Activated T-helper 2 cell treated with anti-CD3 and anti-CD28 coated beads, Interferon-gamma antibody, Interleukin-2, Interleukin-4, amounts not matched to agents 10 μg/mL and 5 μg/mL and 100 μg/mL, durations not matched to agents 14 hours and 24 hours and 36 hours (primary cell): ENCODE measurements around the gene TXNL4A. TPM values are rescaled to one million over a fixed set of nuclear protein-coding genes. Genes with fewer than 3 reads are reported as not detected.

Experiments
- DNase-seq: peaks from one replicate; pipeline ENCODE4 v3.0.0; 2021; ENCODE audit warnings: low spot score
- H3K27ac Mint-ChIP-seq: one replicate; pipeline ENCODE4 v1.8.0; 2021; ENCODE audit warnings: mixed read lengths
- H3K27me3 Mint-ChIP-seq: one replicate; pipeline ENCODE4 v1.8.0; 2021; ENCODE audit warnings: low read depth, mixed read lengths
- H3K36me3 Mint-ChIP-seq: one replicate; pipeline ENCODE4 v1.8.0; 2021; ENCODE audit warnings: low read depth, mixed read lengths
- H3K4me1 Mint-ChIP-seq: one replicate; pipeline ENCODE4 v1.8.0; 2021; ENCODE audit warnings: low read depth, mixed read lengths
- H3K4me3 Mint-ChIP-seq: one replicate; pipeline ENCODE4 v1.8.0; 2021; ENCODE audit warnings: low read depth, mild to moderate bottlenecking, moderate library complexity, mixed read lengths
- H3K9me3 Mint-ChIP-seq: one replicate; pipeline ENCODE4 v1.8.0; 2021; ENCODE audit warnings: mixed read lengths
- intact Hi-C: fragments of 100-400 bp; cut with micrococcal nuclease; formaldehyde crosslinking; loops from one replicate; pipeline ENCODE4 v1.15.1; 2023
- total RNA-seq: library from RNA; stranded (reverse); gene quantifications from 2 replicates; pipeline ENCODE4 v1.2.3, GENCODE V29; 2022

TXNL4A gene
- total RNA-seq, 1 donor from 2014 or later: 194 TPM

DNA sequence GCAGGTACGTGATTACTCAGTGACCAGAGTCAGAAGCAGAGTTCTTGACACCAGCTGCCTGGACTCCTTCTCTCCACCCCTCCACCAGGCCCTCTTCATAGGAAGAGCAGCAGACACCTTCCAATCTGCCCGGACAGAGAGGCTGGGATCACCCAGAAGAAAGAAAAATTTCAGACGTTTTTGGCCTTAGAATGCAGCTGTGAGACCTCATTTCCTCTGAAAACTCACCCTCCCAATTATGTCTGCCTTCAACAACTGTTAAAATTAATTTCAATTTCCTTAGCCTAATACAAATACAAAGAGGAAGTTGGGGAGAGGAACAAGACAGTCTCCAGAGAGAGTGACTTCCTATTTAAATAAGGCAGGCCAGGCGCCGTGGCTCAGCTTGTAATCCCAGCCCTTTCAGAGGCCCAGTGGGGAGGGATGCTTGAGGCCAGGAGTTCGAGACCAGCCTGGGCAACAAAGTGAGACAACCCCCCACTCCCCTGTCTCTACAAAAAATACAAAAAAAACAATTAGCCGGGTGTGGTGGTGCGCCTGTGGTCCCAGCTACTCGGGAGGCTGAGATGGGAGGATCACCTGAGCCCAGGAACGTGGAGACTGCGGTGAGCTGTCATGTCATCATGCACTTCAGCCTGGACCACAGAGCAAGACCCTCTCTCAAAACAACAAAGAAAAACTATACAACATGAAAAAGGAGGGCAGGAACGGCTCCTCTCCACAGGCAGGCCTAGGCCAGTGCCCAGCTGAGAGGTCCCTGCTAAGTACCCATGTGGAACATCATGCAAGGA lies 38.5 kb downstream of the TXNL4A start:
- H3K36me3 Mint-ChIP-seq: peaks cover 32% of the 10 kb centered on the region
- intact Hi-C loops: loop anchor here (2.0 to 10.0 kb wide), 2 partner anchors 39 to 425 kb away; partner anchors contain the start of gene TXNL4A
- H3K27ac Mint-ChIP-seq: peak overlapping the region; percentile 65
- peak overlapping the region; percentile 82 for H3K4me3 Mint-ChIP-seq
- H3K9me3 Mint-ChIP-seq: no peaks in the 10 kb centered on the region
- peaks cover 27% of the 10 kb centered on the region for H3K4me1 Mint-ChIP-seq
- no peak for DNase-seq
- no peaks in the 10 kb centered on the region for H3K27me3 Mint-ChIP-seq

DNA sequence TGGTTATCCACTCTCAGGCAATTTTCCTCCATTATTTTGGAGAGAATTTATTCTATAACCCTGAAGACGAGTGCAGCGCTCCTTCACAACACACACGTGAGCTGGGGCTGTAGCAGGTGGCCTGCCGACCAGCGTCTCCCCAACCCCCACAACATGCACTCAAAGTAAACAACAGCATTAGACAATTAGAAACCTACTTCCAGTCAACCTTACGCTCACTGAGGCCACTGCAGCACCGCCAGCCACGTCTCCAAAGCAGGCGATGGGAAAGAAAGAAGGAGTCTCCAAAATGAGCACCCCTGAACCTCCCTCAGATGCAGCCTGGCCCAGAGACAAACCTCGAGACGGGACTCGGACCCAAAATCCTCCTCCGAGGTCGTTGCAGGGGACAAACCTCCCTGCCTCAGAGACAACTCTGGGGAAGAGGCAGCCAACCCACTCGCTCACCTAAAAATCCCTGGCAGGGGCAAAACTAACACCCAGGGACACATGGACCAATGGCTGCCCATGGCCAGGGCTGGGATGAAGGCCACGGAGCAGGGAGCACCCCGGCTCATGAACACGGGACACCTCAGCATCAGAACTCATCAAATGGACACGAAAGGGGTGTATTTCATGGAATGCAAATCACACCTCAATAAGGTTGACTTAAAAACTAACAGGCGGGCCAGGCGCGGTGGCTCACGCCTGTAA lies 39.5 kb downstream of the TXNL4A start:
- Mint-ChIP-seq H3K4me1 (peaks cover 35% of the 10 kb centered on the region), H3K27ac (no peak overlapping the region), H3K9me3 (no peaks in the 10 kb centered on the region), H3K36me3 (peaks cover 32% of the 10 kb centered on the region), H3K4me3 (peak overlapping the region; percentile 22), H3K27me3 (no peaks in the 10 kb centered on the region)
- DNase-seq: no peak
- intact Hi-C loops: no loop called here

DNA sequence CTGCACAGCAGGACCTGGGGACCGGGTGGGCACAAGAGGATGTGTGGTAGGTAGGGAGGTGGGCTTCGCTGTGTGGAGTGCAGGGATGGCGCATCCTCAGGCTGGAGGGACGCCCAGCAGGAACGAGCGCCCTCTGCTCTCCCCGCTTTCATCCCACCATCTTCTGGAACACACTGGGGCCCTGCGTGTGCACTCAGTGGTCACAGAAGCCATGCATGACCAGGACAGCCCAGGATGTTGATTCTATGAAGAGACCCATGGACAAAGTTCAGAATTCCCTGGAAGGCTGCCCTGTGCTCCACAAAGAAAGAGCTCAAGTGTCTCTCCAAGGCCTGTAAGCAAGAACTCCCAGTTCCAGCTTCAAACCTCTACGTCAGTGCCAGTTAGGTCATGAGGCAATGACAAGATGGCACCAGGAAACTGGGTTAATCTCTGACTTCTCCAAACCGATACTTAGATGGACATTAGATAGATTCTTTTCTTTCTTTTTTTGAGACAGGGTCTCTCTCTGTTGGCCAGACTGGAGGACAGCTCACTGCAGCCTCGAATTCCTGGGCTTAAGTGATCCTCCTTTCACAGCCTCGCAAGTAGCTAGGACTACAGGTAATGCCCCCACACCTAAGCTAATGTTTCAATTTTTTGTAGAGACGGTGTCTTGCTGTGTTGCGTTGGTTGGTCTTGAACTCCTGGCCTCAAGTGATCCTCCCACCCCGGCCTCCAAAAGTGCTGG lies 40.3 kb downstream of the TXNL4A start:
- H3K27me3 Mint-ChIP-seq: no peaks in the 10 kb centered on the region
- peak overlapping the region; percentile 22 for H3K4me3 Mint-ChIP-seq
- H3K36me3 Mint-ChIP-seq: peaks cover 33% of the 10 kb centered on the region
- no peak overlapping the region for H3K27ac Mint-ChIP-seq
- no peaks in the 10 kb centered on the region for H3K9me3 Mint-ChIP-seq
- intact Hi-C loops: no loop called here
- peaks cover 32% of the 10 kb centered on the region for H3K4me1 Mint-ChIP-seq
- no peak for DNase-seq

DNA sequence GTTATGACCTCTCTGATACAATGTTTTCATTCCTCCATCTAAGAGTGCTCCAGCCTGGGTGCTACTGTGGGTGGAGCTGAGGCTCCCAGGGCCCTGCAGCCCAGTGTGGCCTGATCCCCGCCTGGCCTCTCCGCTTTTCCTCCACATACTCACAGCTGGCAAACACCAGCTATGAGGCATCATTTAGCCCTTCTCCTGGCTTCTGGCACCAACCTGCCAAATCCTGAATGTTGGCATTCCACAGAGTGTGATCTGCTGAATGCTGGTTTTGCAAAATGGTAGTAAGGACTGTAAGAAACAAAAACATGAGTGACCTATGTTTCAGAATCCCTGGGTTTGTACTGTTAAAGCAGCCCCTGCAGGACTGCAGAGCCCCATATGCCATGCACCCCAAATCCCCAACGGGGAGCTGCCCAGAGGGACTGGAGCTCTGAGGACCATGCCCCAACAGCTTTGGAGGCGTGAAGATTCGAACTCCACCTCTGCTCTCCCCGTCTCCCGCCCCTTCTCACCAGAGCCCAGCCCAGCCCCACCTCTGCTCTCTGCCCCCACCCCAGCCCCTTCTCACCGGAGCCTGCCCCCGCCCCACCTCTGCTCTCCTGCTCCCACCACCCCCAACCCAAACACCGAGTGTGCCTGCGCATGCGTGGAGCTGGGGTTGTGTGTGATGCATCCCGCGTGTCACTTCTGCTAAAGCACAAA lies 41.2 kb downstream of the TXNL4A start:
- Mint-ChIP-seq H3K9me3 (no peaks in the 10 kb centered on the region), H3K4me3 (no peak overlapping the region), H3K27me3 (no peaks in the 10 kb centered on the region), H3K4me1 (peaks cover 32% of the 10 kb centered on the region), H3K27ac (no peak overlapping the region), H3K36me3 (peaks cover 40% of the 10 kb centered on the region)
- DNase-seq: no peak
- intact Hi-C loops: no loop called here

DNA sequence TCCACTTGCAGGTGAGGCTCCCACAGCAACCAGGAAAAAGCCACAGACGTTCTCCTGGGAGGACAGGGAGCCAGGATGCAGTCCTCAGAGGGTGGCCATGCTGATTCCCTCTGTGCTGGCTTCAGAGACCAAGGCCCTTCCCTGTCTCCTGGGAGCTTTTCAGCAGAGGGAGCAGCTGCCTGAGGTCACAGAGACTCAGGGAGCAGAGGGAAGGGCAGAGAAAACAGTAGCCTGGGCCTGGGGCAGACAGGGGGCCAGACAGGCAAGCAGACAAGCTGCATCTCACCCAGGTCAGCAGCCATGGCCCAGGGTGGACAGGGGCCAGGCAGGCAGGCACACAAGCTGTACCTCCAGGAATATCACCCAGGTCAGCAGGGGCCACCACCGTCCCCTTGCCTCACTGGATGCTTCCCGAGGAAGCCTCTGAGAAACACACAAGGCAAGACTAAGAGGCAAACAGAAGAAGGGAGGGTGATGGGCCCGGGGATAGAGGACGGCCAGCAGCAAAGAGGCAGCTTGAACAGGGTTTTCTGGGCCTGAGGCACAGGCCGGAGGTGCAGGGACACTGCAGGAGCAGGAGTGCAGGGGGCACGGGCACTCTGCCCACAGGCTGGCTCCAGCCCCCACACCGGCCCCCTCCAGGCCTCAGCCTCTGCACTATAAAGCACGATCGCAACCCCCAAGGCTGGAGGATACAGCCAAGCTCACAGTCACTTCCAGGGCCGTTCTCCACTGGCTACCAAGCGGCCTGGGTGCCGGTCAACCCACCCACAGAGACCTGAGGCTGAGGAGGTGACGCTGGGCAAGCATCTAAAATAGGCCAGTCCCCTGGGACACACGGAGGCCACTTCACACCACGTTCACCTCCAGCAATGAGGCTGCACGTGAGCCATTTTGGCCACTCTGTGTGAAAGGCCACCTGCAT lies 43.0 kb downstream of the TXNL4A start:
- no peak for DNase-seq
- H3K27ac Mint-ChIP-seq: no peak overlapping the region
- intact Hi-C loops: no loop called here
- peaks cover 31% of the 10 kb centered on the region for H3K4me1 Mint-ChIP-seq
- H3K4me3 Mint-ChIP-seq: no peak overlapping the region
- H3K9me3 Mint-ChIP-seq: no peaks in the 10 kb centered on the region
- H3K27me3 Mint-ChIP-seq: no peaks in the 10 kb centered on the region
- peaks cover 45% of the 10 kb centered on the region for H3K36me3 Mint-ChIP-seq

DNA sequence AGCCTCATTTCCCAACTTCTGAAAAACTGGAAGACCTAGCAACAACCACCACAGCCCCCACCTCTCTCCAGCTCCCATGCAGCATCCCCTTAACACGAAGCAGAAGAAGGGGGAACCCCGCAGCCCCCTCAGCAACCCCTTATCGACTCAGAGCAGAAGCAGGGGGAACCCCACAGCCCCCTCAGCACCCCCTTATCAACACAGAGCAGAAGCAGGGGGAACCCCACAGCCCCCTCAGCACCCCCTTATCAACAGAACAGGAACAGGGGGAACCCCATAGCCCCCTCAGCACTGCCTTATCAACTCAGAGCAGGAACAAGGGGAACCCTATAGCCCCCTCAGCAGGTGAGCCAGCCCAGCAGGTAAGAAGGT lies 43.6 kb downstream of the TXNL4A start:
- intact Hi-C loops: loop anchor here (1.0 kb wide), 1 partner anchor 39 kb away; no protein-coding TSS in a partner anchor
- H3K4me1 Mint-ChIP-seq: peaks cover 27% of the 10 kb centered on the region
- DNase-seq: no peak

DNA sequence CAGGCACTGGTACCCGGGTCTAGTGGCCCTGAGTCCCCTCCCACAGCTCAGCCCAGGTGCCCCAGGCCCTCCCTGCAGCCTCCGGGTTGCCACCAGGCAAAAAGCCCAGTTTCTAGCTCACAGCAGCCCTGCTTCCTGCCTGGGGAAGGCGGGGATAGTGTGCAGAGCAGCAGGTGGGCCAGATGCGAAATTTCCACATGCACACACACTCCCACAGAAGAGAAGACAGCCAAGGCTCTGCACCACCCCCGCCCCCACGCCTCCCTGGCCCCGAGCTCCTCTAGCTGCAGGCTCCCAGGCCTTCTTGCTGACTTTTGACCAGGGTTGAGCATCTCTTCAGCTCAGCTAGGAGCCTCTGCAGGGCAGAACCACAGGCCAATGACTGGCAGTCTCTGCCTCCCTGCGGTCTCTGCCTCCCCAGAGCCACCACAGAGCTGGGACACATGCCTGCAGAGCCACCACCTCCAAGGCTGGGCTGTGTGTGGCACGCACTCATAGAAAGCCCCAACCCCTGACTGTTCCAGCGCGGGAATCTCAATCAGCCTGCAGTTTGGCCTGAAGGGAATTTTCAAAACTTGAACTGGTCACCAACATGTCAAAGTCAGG lies 44.1 kb downstream of the TXNL4A start:
- peaks cover 24% of the 10 kb centered on the region for H3K4me1 Mint-ChIP-seq
- peak overlapping the region; percentile 5 for H3K4me3 Mint-ChIP-seq
- no peaks in the 10 kb centered on the region for H3K9me3 Mint-ChIP-seq
- no peak for DNase-seq
- H3K36me3 Mint-ChIP-seq: peaks cover 48% of the 10 kb centered on the region
- H3K27ac Mint-ChIP-seq: peak overlapping the region; percentile 63
- intact Hi-C loops: loop anchor here (1.0 kb wide), 1 partner anchor 39 kb away; no protein-coding TSS in a partner anchor
- no peaks in the 10 kb centered on the region for H3K27me3 Mint-ChIP-seq

More for the DNA sequence above, 43.6 kb downstream of the TXNL4A start:
- peak overlapping the region; percentile 5 for H3K4me3 Mint-ChIP-seq
- no peaks in the 10 kb centered on the region for H3K9me3 Mint-ChIP-seq
- H3K36me3 Mint-ChIP-seq: peaks cover 48% of the 10 kb centered on the region
- no peaks in the 10 kb centered on the region for H3K27me3 Mint-ChIP-seq
- H3K27ac Mint-ChIP-seq: peak overlapping the region; percentile 63

DNA sequence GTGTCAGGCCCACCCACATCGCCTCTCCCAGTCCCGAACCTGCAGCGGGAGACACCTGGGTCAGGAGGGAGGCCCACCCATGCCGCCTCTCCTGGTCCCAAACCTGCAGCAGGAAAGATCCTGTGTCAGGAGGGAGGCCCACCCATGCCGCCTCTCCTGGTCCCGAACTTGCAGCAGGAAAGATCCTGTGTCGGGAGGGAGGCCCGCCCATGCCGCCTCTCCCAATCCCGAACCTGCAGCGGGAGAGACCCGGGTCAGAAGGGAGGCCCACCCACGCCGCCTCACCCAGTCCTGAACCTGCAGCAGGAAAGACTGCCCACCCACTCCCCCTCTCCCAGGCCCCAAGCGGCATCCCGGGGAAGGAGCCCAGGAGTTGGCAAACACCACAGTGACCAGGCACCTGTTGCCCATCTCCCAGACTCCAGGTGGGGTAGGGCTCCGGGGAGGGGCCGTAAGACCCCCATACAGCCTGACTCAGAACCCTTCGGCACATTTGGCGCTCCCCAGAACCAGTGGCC lies 44.7 kb downstream of the TXNL4A start:
- DNase-seq: no peak
- intact Hi-C loops: loop anchor here (1.0 kb wide), 1 partner anchor 38 kb away; no protein-coding TSS in a partner anchor
- Mint-ChIP-seq H3K27me3 (no peaks in the 10 kb centered on the region), H3K9me3 (no peaks in the 10 kb centered on the region), H3K4me1 (peaks cover 23% of the 10 kb centered on the region), H3K27ac (no peak overlapping the region), H3K36me3 (peaks cover 47% of the 10 kb centered on the region), H3K4me3 (no peak overlapping the region)

DNA sequence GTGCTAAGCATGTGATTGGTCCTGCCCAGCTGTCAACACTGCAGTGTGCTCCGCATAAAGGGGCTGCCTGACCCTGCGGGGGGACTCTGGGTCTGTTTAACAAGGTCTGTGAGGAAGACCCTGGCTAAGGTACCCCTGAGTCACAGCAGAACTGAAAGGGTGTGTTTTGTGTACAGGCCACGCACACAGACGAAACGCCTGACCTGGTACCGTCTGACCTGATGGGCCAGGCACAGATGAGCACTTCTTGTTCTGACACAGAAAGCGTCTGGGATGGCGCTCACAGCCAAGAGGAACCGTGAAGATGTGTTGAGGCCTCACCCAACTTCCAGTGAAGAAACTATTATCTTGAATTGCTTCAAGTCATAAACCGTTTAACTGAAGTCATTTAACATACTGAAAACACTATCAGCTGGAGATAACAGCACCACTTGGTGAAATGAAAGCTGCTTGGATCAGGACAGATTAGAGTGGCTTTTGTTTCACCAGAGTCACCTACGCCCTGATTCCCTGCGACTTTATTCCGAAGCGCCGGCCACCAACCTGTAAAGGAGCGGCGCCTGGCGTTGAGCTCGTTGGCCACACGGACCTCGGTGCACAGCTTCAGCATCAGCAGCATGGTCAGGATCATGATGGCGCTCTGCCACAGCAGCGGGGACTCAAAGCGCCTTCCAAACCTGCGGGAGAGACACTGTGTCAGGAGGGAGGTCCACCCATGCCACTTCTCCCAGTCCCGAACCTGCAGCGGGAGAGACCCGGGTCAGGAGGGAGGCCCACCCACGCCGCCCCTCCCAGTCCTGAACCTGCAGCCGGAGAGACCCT lies 45.4 kb downstream of the TXNL4A start:
- H3K9me3 Mint-ChIP-seq: no peaks in the 10 kb centered on the region
- H3K36me3 Mint-ChIP-seq: peaks cover 45% of the 10 kb centered on the region
- peaks cover 21% of the 10 kb centered on the region for H3K4me1 Mint-ChIP-seq
- intact Hi-C loops: no loop called here
- DNase-seq: no peak
- no peaks in the 10 kb centered on the region for H3K27me3 Mint-ChIP-seq
- H3K27ac Mint-ChIP-seq: no peak overlapping the region
- no peak overlapping the region for H3K4me3 Mint-ChIP-seq

DNA sequence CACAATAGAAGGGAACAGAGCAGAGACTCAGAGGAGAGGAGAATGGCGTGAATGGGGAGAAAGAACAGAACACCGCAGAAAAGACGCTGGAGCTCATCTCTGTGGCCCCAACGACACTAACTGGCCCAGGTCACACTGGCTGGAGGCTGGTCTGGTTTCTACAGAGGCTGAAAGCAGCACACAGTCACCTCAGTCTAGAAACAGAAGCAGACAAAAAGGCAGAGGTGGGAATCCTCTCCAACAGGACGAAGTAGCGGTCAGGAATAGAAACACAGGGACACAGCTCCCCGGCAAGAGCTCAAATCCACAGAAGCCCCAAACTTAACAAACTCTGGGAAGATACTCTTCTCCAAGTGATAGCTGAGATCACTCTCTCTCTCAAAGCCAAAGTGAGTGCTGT lies 46.2 kb downstream of the TXNL4A start:
- H3K27ac Mint-ChIP-seq: no peak overlapping the region
- peaks cover 19% of the 10 kb centered on the region for H3K4me1 Mint-ChIP-seq
- H3K4me3 Mint-ChIP-seq: no peak overlapping the region
- peaks cover 50% of the 10 kb centered on the region for H3K36me3 Mint-ChIP-seq
- H3K27me3 Mint-ChIP-seq: no peaks in the 10 kb centered on the region
- H3K9me3 Mint-ChIP-seq: peaks cover 6% of the 10 kb centered on the region
- intact Hi-C loops: no loop called here
- DNase-seq: no peak
